Hair follicle dermal papilla cell (primary cell): ENCODE measurements around the gene NAA16. TPM values are rescaled to one million over a fixed set of nuclear protein-coding genes. Genes with fewer than 3 reads are reported as not detected.

Source experiments
- small RNA-seq: library from RNA; depleted of rRNA; stranded (forward); fragments of <200 nt; gene quantifications from one replicate; pipeline ENCODE3, GENCODE V24; 2012
- total RNA-seq: library from RNA; depleted of rRNA; stranded (reverse); fragments of >200 nt; gene quantifications from 2 replicates; pipeline ENCODE4 v1.2.3, GENCODE V29; 2012

NAA16 gene
- total RNA-seq = 9.6 and 13.8 TPM in 2 replicates

DNA sequence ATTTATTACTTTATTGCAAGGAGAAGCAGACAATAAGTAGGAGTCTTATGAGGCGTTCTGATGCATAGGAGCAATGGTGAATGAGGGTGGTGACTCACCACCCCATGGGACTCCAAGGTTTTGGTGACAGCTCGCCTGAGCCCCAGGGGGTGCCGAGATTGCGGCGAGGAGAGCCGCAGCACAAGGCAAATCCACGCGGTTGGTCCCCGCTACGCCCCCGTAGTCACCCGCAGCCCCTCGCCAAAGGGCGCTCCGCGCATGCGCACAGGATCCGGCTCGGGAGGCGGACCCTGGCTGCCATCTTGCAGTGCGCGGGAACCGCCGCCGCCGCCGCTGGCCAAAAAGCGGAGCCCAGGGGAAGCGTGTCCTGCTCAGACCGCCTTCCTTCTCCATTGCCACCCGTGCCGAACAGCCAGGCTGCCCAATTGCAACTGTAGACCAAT lies at the start of gene NAA16:
Gene NAA16 (plus strand): TSS at position 305 of the 443 bp plus-strand sequence. CDS start 262 bp downstream, outside the sequence.

DNA sequence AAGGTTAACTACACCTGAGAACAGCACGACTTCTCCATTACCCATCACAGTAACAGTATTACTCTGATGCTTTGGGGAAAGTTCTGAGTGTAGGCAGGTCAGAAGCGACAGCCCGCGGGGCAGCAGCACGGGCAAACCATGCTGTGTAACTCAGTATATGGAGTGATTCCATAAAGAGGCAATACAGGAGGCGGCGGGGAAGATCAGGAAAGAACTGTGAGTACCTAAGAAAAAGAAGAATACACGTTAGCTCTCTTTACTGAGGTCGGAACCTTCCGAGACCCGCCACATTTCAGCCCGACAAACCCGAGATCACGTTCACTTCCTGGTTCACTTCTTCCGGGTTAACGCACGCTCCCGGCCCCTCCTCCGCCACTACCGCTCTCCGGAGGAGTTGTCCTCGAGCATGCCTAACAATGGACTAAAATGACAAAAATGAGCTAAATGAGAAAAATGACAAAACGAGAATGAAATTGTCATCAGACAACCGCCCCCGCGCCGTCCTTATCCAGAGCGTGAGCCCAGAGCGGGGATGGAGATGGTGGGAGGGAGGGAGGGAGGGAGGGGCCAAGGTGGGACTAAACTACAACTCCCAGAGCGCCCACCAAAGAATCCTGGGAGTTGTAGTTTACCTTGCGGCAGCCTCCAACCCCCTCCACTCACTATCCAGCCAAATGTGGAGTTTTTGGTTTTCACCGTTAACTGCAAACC lies 47.7 kb upstream of the NAA16 start, which contains the start of gene MTRF1:
Gene MTRF1 (minus strand): TSS at position 316 of the 711 bp plus-strand sequence. CDS start 2,669 bp downstream, outside the sequence.

Small RNA genes within 50 kb of the gene (small RNA-seq; reads per million reads assigned to genes)
- not detected for gene RNU6-57P

Other genes starting within 250 kb of the NAA16 start
- 7.6 and 8.4 TPM in 2 replicates for gene WBP4, start 249.8 kb upstream of the NAA16 start, total RNA-seq
- gene KBTBD6, start 178.5 kb upstream of the NAA16 start, total RNA-seq = 13.0 and 14.9 TPM in 2 replicates
- 7.8 and 7.9 TPM in 2 replicates for gene KBTBD7, start 116.7 kb upstream of the NAA16 start, total RNA-seq
- 9.1 and 10.5 TPM in 2 replicates for gene MTRF1, start 47.7 kb upstream of the NAA16 start, total RNA-seq
- 56.2 and 151 TPM in 2 replicates for gene RGCC, start 146.3 kb downstream of the NAA16 start, total RNA-seq